ENCODE measurements around the gene VAV3. TPM values are rescaled to one million over a fixed set of nuclear protein-coding genes. Genes with fewer than 3 reads are reported as not detected.

VAV3 gene
- total RNA-seq, 1 donor from 2014 or later, result 4.8 TPM

DNA sequence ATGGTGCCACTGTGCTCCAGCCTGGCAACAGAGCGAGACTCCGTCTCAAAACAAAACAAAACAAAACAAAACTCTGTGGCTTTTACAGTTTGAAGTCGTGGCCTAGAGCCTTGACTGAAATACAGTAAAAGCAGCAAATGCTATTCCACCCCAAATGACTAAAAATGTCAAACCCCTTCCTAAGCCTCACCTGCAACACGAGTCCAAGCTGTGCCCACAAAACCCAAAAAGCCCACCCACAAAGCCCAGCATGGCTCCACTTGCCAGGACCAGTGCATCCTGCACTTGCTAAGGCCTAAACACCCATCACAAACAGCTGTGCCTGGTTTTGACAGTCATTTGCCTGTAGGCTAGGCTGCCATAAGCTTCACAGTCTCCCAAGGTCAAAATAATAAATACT, 21.3 kb downstream of the VAV3 start:
- Histone ChIP-seq H3K27me3 (ENCODE audit: control insufficient read depth, insufficient read depth, low read length) (no peaks in the 10 kb centered on the region), H3K36me3 (ENCODE audit: control insufficient read depth, insufficient read depth, low read length) (no peaks in the 10 kb centered on the region), H3K4me3 (ENCODE audit: low read depth, low read length) (no peak overlapping the region)
- TF ChIP-seq, protein P1, sequence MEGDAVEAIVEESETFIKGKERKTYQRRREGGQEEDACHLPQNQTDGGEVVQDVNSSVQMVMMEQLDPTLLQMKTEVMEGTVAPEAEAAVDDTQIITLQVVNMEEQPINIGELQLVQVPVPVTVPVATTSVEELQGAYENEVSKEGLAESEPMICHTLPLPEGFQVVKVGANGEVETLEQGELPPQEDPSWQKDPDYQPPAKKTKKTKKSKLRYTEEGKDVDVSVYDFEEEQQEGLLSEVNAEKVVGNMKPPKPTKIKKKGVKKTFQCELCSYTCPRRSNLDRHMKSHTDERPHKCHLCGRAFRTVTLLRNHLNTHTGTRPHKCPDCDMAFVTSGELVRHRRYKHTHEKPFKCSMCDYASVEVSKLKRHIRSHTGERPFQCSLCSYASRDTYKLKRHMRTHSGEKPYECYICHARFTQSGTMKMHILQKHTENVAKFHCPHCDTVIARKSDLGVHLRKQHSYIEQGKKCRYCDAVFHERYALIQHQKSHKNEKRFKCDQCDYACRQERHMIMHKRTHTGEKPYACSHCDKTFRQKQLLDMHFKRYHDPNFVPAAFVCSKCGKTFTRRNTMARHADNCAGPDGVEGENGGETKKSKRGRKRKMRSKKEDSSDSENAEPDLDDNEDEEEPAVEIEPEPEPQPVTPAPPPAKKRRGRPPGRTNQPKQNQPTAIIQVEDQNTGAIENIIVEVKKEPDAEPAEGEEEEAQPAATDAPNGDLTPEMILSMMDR (IDR thresholded peaks at IDR 0.05; ENCODE audit: insufficient read depth, low read length, poor library complexity, severe bottlenecking), result no peak
- no peak for DNase-seq (ENCODE audit: low read depth)

DNA sequence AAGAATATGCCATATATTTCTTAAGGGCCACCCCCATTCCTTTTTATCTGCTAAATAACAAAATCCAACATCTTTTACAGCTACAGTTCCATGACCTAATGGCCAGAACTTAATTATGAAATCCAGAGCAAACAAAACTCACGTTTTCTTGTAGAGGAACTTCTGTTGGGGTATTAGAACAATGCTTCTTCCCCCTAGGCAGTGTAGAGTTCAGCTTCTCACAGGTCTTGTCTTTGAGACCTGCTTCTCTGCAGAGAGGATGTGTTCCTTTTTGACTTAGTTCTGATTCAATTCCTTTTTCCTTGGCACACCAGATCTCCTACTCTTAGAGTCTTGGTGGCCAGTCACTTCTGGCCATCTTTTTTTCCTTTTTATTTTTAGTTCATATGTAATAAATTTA, 22.2 kb downstream of the VAV3 start:
- H3K27me3 ChIP-seq (ENCODE audit: control insufficient read depth, insufficient read depth, low read length), result no peaks in the 10 kb centered on the region
- H3K36me3 ChIP-seq (ENCODE audit: control insufficient read depth, insufficient read depth, low read length), result no peaks in the 10 kb centered on the region
- no peak for DNase-seq (ENCODE audit: low read depth)
- TF ChIP-seq, protein P1 (IDR thresholded peaks at IDR 0.05; ENCODE audit: insufficient read depth, low read length, poor library complexity, severe bottlenecking), result no peak
- no peak overlapping the region for H3K4me3 ChIP-seq (ENCODE audit: low read depth, low read length)

DNA sequence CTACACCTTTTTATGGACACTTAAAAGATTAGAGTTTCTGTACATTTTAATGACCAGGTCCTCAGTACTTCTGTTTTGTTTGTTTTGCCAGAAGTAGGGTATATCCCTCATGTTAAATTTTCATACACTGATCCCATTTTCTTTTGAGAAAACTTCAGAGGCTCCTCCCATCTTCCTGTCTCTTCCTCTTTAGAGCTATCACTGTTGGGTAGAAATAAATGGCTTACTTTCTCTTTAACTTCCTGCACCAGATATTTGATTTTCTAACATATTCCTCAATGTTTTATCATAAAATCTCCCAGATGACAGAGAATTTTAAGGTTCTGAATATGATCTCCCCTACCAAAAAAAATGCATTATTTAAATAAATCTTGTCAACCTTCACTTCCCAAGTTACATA, 23.4 kb downstream of the VAV3 start:
- no peaks in the 10 kb centered on the region for H3K27me3 ChIP-seq (ENCODE audit: control insufficient read depth, insufficient read depth, low read length)
- TF ChIP-seq, protein P1 (IDR thresholded peaks at IDR 0.05; ENCODE audit: insufficient read depth, low read length, poor library complexity, severe bottlenecking), result no peak
- no peak overlapping the region for H3K4me3 ChIP-seq (ENCODE audit: low read depth, low read length)
- no peak for DNase-seq (ENCODE audit: low read depth)
- H3K36me3 ChIP-seq (ENCODE audit: control insufficient read depth, insufficient read depth, low read length), result no peaks in the 10 kb centered on the region

DNA sequence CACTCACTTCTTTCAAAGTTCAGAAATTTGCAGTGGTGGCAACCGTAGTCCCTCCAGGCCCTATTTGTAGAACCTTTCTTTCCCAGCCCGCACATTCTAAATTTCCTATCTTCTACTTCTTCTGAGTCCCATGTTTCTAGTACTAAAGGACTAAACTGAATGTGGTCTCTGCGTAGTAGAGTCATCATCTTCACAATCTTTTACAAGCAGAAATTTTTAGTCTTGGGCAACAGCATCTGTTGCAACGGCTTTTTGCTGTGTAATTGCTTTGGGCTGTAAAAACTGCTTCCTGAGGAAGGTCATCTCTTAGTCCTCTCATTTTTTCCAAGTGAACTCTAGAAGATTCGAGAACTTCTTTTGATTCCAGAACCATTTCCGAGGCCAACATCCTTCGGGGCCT, 23.9 kb downstream of the VAV3 start:
- TF ChIP-seq, protein P1 (IDR thresholded peaks at IDR 0.05; ENCODE audit: insufficient read depth, low read length, poor library complexity, severe bottlenecking), result no peak
- no peaks in the 10 kb centered on the region for H3K27me3 ChIP-seq (ENCODE audit: control insufficient read depth, insufficient read depth, low read length)
- H3K4me3 ChIP-seq (ENCODE audit: low read depth, low read length), result no peak overlapping the region
- H3K36me3 ChIP-seq (ENCODE audit: control insufficient read depth, insufficient read depth, low read length), result no peaks in the 10 kb centered on the region
- no peak for DNase-seq (ENCODE audit: low read depth)

DNA sequence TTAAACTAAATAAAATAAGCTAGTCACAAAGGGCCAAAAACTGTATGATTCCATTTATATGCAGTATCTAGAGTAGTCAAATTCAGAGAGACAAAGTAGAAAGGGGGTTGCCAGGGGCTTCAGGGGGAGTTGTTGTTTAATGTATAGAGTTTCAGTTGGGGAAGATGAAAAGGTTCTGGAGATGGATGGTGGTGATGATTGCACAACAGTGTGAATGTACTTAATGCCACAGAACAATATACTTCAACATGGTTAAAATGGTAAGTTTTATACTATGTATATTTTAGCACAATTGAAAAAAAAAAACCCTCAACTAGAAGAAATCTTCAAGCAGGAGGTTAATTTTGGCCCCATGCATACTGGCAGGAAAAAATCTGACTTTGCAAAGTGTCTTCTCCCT, 24.3 kb downstream of the VAV3 start:
- DNase-seq (ENCODE audit: low read depth), result no peak
- Histone ChIP-seq H3K36me3 (ENCODE audit: control insufficient read depth, insufficient read depth, low read length) (no peaks in the 10 kb centered on the region), H3K4me3 (ENCODE audit: low read depth, low read length) (no peak overlapping the region), H3K27me3 (ENCODE audit: control insufficient read depth, insufficient read depth, low read length) (no peaks in the 10 kb centered on the region)
- TF ChIP-seq, protein P1 (IDR thresholded peaks at IDR 0.05; ENCODE audit: insufficient read depth, low read length, poor library complexity, severe bottlenecking), result no peak

DNA sequence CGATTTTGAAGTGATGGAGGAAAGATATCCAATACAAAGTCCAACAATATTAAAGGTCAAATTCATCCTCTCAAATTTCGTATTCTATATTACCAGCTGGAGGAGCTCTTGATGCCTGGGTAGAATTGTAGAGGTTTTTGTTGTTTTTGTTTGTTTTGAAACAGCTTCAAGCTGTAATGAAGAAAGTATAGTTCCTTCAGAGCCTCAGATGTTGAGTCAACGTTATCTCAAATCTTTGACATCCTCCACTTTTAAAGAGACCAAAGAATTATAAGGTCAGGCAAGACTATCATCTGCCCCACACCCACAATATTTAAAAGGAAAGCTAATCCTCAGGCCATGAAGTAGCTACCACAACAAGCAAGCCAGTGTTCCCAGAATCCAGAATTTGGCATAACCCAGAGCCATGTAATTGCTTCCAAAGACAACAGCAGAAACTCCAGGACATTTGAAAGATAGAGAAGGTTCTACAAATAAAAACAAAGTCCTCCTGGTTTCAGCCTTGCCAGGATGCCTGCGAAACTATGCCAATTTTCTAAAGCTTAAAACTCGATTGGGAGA, 24.9 kb downstream of the VAV3 start:
- no peak overlapping the region for H3K4me3 ChIP-seq (ENCODE audit: low read depth, low read length)
- no peak for DNase-seq (ENCODE audit: low read depth)
- no peaks in the 10 kb centered on the region for H3K36me3 ChIP-seq (ENCODE audit: control insufficient read depth, insufficient read depth, low read length)
- H3K27me3 ChIP-seq (ENCODE audit: control insufficient read depth, insufficient read depth, low read length), result no peaks in the 10 kb centered on the region
- TF ChIP-seq, protein P1 (IDR thresholded peaks at IDR 0.05; ENCODE audit: insufficient read depth, low read length, poor library complexity, severe bottlenecking), result no peak

Data from kidney epithelial cell (primary cell).